ENCODE results near the gene SLIT3. TPM values are rescaled to one million over a fixed set of nuclear protein-coding genes. Genes with fewer than 3 reads are reported as not detected.

SLIT3 gene
- total and polyA plus RNA-seq, 9 of the 15 experiments (the other 6 are each of a cell fraction or from before 2014, with no cell fraction given): 0.01 to 0.04 TPM; not detected in 7

DNA sequence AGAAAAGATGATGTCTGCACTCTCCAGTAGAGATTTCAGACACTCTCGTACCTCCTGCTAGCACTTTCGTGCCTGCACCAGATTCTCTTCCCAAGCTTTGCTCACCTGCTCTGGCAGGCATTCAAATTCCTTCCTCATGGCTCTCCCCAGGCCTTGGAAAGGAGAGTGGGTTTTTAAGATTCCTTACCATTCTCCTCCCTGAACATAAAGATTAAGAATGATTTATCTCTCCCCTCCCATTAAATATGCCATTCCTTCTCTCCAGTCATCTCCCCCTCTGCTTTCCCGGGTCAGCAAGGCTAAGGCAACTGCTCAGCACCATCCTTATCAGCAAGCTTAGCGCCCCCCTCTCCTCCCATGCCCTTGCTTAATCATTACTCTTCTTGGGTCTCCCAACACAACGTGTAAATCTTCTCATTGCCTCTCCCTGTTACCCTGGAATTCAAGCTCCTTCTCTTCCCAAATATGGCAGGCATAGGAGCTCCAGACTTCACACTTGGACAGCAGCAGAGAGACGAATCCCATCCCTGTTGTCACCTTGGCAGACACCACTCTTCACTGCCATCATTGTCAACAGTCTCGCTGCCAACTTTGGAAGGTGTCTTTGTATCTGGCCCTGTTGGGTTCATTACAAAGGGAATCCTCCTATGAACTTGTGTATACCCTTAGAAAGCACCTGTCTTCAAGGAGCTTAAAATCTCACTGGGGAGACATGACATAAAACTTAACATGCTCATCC lies 332.9 kb downstream of the SLIT3 start:
- H3K79me2 ChIP-seq (ENCODE audit: control insufficient read depth, insufficient read depth, low read length): no peaks in the 10 kb centered on the region
- WGBS (ENCODE audit: insufficient coverage, low coverage, missing lambda C conversion rate): 0% methylated on average over 7 of the region's 7 CpGs
- H3K4me3 ChIP-seq: no peak overlapping the region
- in situ Hi-C loops (cut with MboI): no loop called here
- ChIA-PET CTCF (ENCODE audit: low intra/inter-chr PET ratio) (no interaction called here), POLR2A (no interaction called here)
- no peaks in the 10 kb centered on the region for H3K9me1 ChIP-seq (ENCODE audit: control insufficient read depth, insufficient read depth, low read length)
- no peaks in the 10 kb centered on the region for H3K36me3 ChIP-seq (ENCODE audit: control insufficient read depth, insufficient read depth, low read length)
- ATAC-seq: no peak
- no peak overlapping the region for H3K4me2 ChIP-seq (ENCODE audit: insufficient read depth, low read length)
- BruUV-seq (replicated peaks): no TSS peak
- H3K4me1 ChIP-seq (replicated peaks in 1 of 2; ENCODE audit: control insufficient read depth in 2 of 2, insufficient read depth in 2 of 2, low read length in 2 of 2): no peaks in the 10 kb centered on the region
- DNase-seq (ENCODE audit: extremely low read depth in 1 of 4, low spot score in 3 of 4): no peak
- intact Hi-C loops (cut with micrococcal nuclease): no loop called here
- peaks cover 0 to 13% of the 10 kb centered on the region in 2 experiments; a peak in 2 of 5 replicates for H3K27me3 ChIP-seq (ENCODE audit: control insufficient read depth in 2 of 2, insufficient read depth in 2 of 2, low read length in 2 of 2)
- H4K20me1 ChIP-seq (replicated peaks; ENCODE audit: control insufficient read depth, insufficient read depth, low read length): no peaks in the 10 kb centered on the region
- FAIRE-seq: no peak
- TF ChIP-seq DPF2 (IDR thresholded peaks at IDR 0.05): no peak
- TF ChIP-seq ZNF551 (CRISPR knock-in tag; IDR thresholded peaks at IDR 0.05): no peak
- TF ChIP-seq, protein P1, sequence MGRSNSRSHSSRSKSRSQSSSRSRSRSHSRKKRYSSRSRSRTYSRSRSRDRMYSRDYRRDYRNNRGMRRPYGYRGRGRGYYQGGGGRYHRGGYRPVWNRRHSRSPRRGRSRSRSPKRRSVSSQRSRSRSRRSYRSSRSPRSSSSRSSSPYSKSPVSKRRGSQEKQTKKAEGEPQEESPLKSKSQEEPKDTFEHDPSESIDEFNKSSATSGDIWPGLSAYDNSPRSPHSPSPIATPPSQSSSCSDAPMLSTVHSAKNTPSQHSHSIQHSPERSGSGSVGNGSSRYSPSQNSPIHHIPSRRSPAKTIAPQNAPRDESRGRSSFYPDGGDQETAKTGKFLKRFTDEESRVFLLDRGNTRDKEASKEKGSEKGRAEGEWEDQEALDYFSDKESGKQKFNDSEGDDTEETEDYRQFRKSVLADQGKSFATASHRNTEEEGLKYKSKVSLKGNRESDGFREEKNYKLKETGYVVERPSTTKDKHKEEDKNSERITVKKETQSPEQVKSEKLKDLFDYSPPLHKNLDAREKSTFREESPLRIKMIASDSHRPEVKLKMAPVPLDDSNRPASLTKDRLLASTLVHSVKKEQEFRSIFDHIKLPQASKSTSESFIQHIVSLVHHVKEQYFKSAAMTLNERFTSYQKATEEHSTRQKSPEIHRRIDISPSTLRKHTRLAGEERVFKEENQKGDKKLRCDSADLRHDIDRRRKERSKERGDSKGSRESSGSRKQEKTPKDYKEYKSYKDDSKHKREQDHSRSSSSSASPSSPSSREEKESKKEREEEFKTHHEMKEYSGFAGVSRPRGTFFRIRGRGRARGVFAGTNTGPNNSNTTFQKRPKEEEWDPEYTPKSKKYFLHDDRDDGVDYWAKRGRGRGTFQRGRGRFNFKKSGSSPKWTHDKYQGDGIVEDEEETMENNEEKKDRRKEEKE (IDR thresholded peaks at IDR 0.05; ENCODE audit: borderline replicate concordance in 1 of 2, control insufficient read depth in 1 of 2, low read depth in 2 of 2, low read length in 1 of 2): no peak
- TF ChIP-seq ZEB2 (IDR thresholded peaks at IDR 0.05): no peak
- TF ChIP-seq BCOR (IDR thresholded peaks at IDR 0.05): no peak
- TF ChIP-seq ZNF766 (CRISPR knock-in tag; conservative IDR thresholded peaks at IDR 0.05): no peak
- TF ChIP-seq SPI1 (IDR thresholded peaks at IDR 0.05; ENCODE audit: borderline replicate concordance, low read depth, low read length): no peak
- TF ChIP-seq, protein P2, sequence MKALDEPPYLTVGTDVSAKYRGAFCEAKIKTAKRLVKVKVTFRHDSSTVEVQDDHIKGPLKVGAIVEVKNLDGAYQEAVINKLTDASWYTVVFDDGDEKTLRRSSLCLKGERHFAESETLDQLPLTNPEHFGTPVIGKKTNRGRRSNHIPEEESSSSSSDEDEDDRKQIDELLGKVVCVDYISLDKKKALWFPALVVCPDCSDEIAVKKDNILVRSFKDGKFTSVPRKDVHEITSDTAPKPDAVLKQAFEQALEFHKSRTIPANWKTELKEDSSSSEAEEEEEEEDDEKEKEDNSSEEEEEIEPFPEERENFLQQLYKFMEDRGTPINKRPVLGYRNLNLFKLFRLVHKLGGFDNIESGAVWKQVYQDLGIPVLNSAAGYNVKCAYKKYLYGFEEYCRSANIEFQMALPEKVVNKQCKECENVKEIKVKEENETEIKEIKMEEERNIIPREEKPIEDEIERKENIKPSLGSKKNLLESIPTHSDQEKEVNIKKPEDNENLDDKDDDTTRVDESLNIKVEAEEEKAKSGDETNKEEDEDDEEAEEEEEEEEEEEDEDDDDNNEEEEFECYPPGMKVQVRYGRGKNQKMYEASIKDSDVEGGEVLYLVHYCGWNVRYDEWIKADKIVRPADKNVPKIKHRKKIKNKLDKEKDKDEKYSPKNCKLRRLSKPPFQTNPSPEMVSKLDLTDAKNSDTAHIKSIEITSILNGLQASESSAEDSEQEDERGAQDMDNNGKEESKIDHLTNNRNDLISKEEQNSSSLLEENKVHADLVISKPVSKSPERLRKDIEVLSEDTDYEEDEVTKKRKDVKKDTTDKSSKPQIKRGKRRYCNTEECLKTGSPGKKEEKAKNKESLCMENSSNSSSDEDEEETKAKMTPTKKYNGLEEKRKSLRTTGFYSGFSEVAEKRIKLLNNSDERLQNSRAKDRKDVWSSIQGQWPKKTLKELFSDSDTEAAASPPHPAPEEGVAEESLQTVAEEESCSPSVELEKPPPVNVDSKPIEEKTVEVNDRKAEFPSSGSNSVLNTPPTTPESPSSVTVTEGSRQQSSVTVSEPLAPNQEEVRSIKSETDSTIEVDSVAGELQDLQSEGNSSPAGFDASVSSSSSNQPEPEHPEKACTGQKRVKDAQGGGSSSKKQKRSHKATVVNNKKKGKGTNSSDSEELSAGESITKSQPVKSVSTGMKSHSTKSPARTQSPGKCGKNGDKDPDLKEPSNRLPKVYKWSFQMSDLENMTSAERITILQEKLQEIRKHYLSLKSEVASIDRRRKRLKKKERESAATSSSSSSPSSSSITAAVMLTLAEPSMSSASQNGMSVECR (CRISPR knock-in tag; IDR thresholded peaks at IDR 0.05): no peak
- TF ChIP-seq HEY1 (CRISPR knock-in tag; IDR thresholded peaks at IDR 0.05; ENCODE audit: borderline replicate concordance): no peak
- H2AFZ ChIP-seq (ENCODE audit: low read depth, low read length): no peak overlapping the region
- H3K9ac ChIP-seq (ENCODE audit: insufficient read depth in 1 of 2, low read depth in 2 of 2, low read length in 2 of 2): no peak overlapping the region
- H3K9me3 ChIP-seq (replicated peaks; ENCODE audit: control insufficient read depth, insufficient read depth, low read depth, low read length): no peaks in the 10 kb centered on the region
- no peak overlapping the region for H3K27ac ChIP-seq (ENCODE audit: extremely low read depth, low read depth, low read length)
